CMK (cell line): Measurements from ENCODE around the gene C13orf46.
"Not testable (repeated sequence)": the region's sequence is repeated elsewhere in the genome, so short reads cannot be mapped to it uniquely, and the experiment has no call there.

ENCODE experiments used
- DNase-seq: peaks from one replicate; pipeline ENCODE4 v3.0.0-alpha.2; 2010; ENCODE audit warnings: low read depth

C13orf46 gene

DNA sequence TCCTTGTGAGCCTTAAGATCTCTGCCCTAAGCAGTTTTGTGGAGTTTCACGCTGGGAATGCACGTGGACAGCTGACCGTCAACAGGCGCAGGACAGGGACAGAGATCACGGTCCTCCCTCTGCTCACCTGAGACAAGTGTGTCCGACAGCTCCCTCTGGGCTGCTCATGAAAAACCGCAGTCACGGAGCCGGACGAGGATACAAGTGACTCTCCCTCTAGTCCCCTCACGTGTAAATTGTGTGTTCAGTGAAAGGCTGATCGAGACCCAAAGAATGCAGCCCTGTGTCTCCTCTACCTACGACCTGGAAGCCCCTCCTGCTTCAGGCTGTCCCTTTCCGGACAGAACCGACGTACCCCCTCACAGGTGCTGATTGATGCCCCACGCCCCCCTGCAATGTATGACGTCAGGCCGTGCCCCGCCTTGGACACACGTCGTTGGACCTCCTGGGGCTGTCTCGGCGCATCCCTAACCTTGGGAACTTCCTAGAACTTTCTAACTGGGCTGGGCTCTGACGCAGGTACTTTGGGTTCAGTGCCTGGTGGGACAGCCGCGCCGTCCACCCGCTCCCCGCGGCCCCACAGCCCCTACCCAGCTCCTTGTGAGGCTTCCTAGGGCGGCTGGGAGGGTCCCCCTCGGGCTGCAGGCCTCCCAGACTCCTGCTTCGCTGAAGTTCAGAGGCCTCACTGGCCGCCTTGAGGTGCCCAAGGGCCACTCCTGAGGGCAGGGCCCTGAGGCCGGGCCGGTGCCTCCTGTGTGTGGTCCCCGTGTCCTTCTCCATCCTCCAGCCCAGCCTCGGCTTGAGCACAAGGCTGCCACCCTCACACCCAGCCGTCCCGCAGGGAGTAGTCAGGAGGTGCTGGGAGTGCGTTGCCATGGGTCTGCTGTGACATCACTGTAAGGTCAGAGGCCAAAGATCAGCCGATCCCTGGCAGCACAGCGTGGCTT, at the start of gene C13orf46:
TSS of gene C13orf46 (minus strand) at position 859 of the 947 bp plus-strand sequence. CDS start at position 780, 79 bp downstream.
- no peak for DNase-seq

GRCh38 chr13:114022876-114023275, 49.0 kb upstream of the C13orf46 start:
- DNase-seq, result no peak

GRCh38 chr13:114022309-114022669, 48.4 kb upstream of the C13orf46 start:
- DNase-seq, result no peak

GRCh38 chr13:114021464-114022308, 47.8 kb upstream of the C13orf46 start:
- DNase-seq, result no peak

DNA sequence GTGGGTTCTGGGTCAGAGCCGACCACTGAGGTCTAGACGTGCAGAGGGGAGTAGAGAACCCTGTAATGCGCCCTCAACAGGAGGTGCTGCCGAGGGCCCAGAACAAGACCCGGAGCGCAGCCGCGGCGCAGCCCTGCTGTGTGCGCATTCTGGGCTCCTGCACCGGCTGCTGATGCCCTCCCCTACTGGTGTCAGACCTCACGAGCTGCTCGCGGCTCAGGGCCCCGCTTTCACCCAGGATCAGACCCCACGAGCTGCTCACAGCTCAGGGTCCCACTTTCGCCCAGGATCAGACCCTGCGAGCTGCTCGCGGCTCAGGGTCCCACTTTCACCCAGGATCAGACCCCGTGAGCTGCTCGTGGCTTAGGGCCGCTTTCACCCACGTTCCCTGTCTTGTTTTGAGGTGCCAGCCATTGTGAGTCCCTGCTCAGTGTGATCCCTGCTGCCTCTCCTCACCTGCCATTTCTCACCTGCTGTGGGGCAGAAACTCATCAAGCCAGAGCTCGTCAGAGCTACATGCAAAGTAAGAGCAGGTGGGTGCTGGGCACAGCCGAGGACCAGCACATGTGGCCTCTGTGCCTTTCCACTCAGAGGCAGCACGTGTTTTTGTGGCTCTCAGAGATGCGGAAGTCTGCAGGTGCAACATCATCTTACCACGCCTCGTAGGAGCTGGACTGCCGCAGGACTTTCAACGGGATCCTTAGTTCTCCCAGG, 47.0 kb upstream of the C13orf46 start:
- DNase-seq, result no peak

GRCh38 chr13:114020134-114020533, 46.3 kb upstream of the C13orf46 start:
- DNase-seq, result not testable (repeated sequence)

- DNase-seq, result no peak
Observed at GRCh38 chr13:114019367-114019766, 45.5 kb upstream of the C13orf46 start.

DNA sequence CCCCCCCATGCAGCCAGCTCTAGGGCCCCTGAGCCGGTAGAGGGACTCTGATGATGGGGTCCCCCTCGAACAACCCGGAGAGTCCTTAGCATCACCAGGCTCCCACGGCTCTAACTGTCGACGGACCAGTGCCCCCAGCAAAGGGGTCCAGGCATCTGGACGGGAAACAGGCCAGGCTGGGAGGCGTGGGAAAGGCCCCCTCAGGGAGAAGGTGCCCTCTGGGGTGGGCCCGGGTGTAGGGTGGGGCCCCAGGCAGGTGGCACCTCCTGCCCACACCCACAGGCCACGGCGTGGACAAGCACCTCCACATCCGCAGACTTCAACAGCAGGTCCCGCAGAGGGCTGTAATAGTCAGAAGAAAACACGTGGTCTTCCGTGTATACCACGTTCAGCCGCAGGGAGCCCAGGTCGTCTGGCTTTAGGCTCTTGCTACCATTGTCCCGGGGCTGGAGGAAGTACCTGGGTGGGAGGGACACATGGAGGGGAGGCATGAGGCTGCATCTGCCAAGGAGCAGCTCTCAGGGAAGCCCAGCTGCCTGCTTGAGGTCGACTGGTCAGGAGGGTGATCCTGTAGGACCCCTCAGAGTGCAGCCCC, 44.7 kb upstream of the C13orf46 start:
- DNase-seq, result no peak

- no peak for DNase-seq
Observed at GRCh38 chr13:114017966-114018365, 44.1 kb upstream of the C13orf46 start.

DNA sequence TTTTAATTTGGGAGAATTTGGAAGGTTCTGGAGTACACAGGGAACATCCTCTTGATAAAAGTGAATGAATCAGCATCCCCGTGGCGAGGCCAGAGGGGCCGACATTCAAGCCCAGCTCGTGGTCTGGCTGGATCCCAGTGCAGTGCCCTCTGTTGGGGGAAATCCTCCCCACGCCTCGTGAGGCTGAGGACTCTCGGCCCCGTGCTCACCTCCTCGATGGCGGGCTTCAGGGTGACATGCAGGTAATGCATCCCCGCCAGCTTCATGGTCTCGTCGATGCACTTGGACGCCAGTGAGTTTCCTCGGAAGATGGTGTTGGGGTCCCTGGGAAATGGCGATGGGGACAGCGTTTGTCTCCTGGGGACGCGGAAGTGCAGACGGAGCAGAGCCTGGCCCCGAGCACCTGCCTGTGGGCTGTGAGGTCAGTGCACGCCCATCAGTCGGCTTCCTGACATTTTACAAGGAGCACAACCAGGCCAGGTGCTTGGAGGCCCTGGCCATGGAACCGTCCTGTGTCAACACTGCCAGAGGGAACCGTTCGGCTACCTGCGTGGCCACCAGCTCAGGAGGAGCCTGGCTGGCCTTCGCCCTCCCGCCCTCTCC, 43.3 kb upstream of the C13orf46 start:
- DNase-seq, result no peak

DNA sequence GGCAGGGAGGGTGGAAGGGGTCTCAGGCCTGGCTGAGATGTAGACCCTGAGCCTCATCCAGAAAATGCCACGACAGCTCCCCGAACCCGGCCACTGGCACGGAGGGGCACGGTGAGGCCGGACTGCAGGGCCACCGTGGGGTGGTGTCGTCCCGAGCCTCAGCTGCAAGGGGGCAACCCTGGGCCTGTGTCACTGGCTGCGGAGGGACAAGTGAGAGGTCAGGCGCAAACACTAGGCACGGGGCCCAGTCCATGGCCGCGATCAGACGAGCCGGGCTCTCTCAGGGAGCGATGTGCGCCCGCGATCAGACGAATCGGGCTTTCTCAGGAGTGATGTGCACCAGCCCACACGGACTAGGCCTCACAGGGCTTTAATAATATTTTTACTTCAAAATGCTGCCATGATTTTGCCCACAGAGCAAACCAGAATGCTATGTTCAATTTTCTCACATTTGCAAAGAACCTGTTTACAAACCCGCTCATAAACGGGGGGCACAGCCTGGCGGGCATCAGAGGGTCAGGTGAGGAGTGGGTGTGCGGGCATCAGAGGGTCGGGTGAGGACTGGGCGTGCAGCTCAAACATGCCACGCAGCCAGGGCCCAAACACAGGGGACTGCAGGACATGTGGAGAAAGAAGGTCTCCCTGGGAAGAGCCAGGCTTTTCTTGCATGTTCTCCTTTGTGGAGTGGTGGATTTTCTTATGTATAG, 42.6 kb upstream of the C13orf46 start:
- no peak for DNase-seq

- DNase-seq, result no peak
Observed at GRCh38 chr13:114015969-114016295, 42.1 kb upstream of the C13orf46 start.

GRCh38 chr13:114015111-114015968, 41.5 kb upstream of the C13orf46 start:
- no peak for DNase-seq

DNA sequence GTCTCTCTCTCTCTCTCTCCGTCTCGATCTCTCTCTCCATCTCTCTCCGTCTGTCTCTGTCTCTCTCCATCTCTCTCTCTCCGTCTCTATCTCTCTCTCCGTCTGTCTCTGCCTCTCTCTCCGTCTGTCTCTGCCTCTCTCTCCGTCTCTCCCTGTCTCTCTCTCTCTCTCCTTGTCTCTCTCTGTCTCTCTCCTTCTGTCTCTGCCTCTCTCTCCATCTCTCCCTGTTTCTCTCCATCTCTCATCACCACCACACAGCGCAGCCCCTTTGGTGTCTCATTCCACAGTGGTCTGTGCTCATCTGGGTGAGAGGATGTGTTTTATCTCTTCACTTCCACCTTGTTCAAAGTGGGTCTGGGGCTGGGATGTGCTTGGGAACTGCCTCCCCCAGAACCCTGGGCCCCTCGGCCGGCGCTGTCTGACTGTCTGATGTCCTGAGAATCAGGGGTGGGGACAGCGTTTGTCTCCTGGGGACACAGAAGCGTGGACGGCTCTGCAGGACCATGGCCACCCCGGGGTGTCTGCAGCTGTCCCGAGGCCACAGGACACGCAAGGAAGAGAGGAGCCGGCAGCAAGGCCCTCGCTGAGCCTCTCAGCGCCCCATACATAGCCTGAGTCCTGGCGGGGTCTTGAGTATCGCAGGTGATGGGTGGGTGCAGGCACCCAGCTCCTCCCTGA, 40.2 kb upstream of the C13orf46 start:
- no peak for DNase-seq

DNA sequence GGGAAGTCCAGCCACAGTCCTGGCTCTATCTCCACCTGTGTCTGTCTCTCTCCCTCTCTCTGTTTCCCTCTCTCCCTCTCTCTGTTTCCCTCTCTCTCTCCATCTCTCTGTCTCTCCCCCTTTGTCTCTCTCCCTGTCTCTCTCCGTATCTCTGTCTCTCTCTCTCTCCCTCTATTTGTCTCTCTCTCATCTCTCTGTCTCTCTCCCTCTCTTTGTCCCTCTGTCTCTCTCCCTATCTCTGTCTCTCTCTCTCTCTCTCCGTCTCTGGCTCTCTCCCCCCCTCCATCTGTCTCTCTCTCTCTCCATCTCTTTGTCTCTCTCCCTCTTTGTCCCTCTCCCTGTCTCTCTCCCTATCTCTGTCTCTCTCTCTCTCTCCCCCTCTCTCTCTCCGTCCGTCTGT, 39.5 kb upstream of the C13orf46 start:
- no peak for DNase-seq

- no peak for DNase-seq
Observed at GRCh38 chr13:114012921-114013320, 39.0 kb upstream of the C13orf46 start.

- no peak for DNase-seq
Observed at GRCh38 chr13:114012141-114012540, 38.3 kb upstream of the C13orf46 start.

GRCh38 chr13:114011226-114011625, 37.4 kb upstream of the C13orf46 start:
- no peak for DNase-seq

- DNase-seq, result no peak
Observed at GRCh38 chr13:114010401-114011101, 36.7 kb upstream of the C13orf46 start.
